EH (cell line): ENCODE results near the gene LRRC14B.

ENCODE experiments used
- DNase-seq: peaks from one replicate; pipeline ENCODE4 v3.0.0-alpha.2; 2015; ENCODE audit warnings: low read depth

Gene LRRC14B

DNA sequence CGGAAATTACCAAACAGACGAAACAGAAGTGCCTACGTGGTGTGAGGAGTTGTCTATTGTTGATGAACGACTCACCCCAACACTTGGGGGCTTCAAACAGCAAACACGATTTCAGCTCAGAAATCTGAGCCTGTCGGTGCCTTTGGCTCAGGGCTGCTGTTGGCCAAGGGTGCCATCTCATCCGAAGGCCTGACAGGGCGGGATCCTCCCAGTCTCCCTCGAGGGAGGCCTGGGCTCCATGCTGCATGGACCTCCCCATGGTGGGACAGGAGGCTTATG lies 1.3 kb downstream of the LRRC14B start:
- DNase-seq: no peak

DNA sequence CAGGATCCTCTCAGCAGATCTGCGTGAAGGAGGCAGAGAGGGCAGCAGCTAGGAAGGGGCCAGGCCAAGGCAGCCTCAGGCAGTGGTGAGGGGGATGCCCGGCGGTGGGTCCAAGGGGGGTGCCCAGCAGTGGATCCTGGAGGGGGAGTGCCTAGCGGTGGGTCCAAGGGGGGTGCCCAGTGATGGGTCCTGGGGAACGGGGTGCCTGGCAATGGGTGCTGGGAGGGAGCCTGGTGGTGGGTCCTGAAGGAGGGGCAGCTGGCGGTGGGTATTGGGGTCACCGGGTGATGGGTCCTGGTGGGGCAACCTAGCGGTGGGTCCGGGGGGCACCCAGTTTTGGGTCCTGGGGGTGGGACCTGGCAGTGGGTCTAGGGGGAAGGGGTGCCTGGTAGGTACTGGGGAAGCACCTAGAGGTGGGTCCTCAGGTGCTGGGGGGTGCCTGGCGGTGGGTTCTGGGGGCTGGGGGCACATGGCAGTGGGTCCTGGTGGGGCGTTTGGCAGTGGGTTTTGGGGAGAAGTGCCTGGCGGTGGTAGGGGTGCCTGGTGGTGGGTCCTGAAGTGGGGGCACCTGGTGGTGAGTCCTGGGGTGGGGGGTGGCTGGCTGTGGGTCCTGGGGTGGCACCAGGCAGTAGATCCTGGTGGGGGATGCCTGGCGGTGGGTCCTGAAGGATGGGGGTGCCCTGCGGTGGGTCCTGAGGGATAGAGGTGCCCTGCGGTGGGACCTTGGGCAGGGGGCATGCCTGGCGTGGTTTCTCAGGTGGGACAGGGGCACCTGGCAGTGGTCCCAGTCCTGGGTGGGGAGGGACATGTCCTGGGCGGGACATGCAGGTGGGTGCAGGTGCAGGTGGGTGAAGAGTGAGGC lies 1.9 kb downstream of the LRRC14B start:
- DNase-seq: no peak

DNA sequence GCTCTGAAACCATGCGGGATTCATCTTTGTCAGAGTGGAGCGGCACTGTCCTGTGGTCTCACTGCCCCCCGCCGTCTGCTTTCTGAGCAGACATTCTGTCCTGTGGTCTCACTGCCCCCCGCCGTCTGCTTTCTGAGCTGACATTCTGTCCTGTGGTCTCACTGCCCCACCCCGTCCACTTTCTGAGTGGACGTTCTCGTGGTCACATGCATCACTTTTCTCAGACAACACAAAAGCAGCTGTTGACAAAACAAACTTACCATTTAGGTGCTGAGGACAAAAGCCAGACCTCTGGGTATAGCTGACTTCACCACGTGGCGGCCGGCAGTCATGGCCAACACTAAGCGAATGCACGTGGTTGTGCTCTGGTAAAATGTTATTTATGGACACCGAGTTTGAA lies 2.8 kb downstream of the LRRC14B start:
- DNase-seq: no peak

DNA sequence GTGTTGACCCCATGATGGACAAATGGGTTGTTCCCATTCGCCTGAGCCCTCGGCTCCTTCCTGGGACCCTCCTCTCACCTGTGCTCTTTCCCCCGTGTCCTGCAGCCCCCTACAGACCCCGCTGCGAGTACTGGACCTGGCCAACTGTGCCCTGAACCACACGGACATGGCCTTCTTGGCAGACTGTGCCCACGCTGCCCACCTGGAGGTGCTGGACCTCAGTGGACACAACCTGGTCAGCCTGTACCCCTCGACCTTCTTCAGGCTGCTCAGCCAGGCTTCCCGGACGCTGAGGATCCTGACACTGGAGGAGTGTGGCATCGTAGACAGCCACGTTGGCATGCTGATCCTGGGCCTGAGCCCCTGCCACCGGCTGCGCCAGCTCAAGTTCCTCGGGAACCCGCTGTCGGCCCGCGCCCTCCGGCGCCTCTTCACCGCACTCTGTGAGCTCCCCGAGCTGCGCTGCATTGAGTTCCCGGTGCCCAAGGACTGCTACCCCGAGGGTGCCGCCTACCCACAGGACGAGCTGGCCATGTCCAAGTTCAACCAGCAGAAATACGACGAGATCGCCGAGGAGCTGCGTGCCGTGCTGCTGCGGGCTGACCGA lies 3.4 kb downstream of the LRRC14B start:
- DNase-seq: no peak

DNA sequence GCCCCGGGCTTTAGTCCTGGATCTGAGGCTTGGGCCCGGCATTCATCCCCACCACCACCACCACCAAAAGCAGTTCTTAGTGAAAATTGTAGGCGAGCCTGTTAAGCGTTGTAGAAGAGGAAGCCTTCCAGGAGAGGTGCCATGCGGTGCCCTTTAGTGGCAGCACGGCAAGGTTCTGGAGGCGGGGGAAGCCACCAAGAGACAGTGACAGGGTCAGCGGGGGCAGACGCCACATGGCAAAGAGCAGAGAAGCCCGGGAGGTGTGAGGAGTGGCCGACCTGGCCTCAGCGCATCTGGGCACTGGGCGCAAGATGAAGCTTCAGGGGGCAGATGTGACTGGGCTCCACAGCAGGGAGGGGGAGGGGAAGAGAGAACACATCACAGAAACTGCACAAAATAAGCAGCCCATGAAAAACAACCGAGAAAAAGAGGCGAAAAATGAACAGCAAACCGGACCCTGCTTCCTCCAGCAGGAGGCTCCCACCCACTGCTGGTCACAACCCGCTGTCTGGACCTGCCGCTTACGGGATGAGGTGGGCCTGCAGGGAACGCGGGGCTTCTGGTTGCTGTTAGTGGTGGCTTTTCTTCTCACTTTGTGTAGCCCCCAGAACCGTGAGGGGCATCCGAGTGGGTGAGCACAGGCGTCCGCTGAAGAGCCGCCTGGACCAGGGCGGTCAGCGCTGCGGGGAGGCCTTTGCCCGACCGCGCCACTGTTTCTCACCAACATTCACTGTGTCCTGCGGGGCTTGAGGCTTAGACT lies 4.3 kb downstream of the LRRC14B start:
- DNase-seq: no peak

DNA sequence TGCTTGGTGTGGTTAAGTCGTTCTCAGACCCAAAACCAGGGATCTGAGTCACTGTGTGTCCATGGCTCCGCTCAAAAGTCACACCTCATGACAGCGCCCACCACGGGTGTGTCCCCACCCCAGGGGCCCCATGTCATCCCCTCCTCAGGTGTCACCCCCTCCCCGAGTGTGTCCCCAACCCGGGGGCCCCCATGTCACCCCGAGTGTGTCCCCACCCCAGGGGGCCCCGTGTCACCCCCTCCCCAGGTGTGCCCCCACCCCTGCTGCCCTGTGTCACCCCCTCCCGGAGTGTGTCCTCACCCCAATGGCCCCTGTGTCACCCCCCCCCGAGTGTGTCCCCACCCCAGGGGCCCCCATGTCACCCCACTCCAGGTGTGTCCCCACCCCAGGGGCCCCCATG lies 5.1 kb downstream of the LRRC14B start:
- no peak for DNase-seq

DNA sequence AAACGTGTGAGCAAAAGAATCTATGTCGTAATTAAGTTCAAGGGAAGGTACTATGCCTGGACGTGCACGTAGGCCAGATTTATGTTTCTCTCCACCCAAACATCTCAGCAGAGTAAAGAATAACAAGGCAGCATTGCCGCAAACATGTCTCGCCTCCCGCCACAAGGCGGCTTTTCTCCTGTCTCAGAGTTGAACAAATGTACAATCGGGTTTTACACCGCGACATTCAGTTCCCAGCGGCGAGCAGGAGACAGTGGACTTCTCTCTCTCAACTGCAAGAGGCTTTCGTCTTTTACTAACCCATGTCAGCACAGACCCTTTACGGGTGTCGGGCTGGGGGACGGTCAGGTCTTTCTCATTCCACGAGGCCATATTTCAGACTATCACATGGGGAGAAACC lies 5.7 kb downstream of the LRRC14B start:
- DNase-seq: peak; percentile 47

DNA sequence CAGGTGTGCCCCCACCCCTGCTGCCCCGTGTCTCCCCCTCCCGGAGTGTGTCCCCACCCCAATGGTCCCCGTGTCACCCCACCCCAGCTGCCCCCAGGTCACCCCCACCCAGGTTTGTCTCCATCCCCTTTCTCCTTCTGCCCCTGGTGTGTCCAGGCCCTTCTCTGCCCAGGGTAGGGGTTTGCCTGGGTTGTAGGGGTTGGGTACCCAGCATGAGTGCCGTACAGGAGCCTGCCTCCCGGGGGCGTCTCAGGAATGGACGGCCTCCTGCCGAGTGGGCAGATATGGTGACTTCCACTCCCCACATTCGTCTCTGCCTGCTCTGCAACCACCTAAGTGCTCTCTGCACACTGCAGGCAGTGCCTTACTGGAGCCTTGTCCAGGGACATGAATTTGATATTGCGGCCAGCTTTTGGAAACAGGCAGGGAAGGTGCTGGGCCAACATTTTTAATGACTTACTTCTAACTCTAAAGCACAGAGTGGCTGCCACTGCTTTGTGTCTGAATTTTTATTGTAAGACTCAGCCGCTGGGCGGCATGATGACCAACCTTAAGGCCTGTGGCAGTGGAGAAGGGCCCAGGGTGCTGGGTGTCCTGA lies 6.7 kb downstream of the LRRC14B start:
- DNase-seq: no peak

DNA sequence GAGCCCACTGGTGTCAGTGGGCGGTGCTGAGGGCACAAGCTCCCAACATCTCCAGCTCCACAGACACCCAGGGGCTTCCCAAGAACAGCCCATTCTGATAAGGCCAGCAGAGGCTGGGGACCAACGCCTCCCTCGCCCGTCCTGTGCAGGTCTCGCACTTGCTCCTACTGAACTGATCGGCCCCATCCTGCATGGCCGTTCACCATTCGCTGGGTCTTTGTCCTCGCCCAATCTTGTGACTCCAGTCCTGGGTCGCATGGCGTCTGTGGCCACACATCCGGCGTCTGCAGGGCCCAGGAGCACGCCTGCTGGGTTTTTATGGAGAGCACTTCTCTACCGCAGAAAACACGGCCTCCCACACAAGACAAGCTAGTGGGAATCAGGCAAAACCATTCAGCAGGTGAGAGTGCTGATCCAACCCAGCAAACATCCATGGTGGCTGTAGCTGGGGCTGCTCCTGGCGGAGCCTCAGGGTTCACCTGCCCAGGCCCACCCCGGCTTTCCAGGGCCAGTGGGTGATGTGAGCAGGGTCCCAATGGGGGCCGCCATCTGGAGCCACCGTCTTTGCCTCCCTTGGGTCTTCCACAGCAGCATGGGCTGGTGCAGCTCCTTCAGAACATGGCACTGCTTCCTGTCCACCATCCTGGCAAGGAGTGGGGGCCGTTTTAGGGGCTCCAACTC lies 7.4 kb downstream of the LRRC14B start:
- no peak for DNase-seq

DNA sequence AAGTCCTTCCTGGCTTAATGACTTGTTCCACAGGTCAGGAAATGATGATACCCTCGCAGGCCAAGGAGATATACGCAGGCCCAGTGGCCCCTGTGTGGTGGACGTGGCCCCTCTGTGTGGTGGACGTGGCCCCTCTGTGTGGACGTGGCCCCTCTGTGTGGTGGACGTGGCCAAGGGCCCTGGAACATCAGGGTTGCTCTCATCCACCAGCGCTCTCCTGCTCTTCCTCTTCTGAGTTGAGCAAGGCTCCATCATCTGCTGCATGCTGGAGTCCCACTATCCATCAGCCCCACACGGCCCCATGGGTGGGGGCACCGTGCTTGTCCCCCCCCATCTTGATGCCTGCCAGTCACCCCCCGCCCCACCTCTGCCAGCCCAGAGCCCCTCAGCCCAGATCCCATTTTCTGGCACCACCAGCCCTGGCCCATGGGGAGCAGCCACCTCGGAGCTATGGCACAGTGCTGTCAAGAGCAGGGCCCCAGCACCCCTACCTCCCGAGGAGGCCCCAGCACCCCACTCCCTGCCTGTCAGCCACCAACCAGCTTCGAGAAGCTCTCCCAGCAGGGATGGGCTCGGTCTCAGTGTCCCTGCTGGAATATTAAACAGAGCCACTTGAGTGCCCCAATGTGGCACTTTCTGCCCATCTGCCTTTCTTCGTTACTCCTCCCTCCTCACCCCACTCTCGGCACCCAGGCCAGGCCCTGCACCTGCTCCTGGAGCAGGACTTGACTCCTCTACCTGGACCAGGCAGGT lies 8.1 kb downstream of the LRRC14B start:
- DNase-seq: no peak

DNA sequence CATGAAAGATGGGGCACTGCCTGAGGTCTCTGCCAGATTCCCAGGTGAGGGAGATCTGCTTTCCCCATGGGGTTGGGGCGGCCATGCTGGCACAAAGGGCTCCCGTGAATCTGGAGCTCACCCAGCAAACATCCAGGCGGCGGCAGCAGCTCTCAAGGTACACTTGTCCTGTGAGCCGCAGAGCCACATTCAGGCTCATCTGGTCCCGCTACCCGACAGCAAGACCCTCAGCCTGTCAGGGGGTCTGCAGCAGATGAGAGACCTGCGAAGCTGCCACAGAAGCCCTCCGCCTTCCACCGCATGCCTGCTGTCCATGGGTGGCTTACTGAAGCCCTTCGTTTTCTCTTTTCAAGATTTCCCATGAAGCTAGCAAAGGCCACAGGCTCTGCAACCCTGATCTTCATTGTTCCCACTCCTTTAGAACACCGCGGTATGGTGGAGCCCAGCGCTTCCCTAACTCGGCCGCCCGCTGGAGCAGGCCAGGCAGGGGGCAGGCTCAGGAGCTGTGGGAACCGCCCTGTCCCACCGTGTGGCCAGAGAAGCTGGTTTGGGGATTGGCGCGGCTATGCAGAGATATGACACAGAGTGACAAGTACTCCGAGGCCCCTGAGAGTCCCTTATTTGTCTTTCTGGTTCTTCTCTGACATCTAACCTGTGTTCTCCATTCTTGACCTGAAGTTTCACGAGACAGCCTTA lies 8.8 kb downstream of the LRRC14B start:
- no peak for DNase-seq

DNA sequence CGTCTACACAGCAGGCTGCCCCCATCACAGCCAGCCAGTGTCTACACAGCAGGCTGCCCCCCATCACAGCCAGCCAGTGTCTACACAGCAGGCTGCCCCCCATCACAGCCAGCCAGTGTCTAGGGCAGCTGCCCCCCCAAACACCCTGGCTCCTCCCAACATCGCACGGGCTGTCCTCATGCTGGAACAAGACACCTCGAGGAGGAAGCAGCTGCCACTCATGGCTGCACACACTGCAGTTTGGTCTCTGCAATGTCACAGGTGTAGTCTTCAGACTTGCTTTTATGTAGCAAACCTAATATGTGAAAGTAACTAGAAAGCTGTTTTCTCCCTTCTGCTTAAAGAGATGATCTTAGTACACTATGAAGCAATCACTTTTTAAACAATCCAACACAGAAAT lies 9.7 kb downstream of the LRRC14B start:
- no peak for DNase-seq

DNA sequence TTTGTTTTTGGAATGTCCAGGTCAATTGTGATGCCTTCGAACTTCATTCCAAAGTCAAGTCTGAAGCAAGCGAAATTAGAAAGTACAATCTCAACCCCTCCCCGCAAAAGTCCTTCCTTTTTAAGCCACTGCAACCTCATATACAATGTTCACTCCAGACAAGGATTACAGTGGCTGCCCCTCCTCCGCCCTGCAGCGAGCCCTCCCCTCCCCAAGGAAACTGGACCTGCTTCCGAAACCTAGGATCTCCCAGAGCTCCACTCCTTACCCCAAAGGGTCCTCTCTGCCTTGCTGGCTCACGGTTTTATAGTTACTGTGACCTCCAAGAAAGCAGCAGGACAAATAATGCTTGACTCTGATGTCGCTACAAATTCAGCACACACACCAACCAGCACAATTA lies 10.4 kb downstream of the LRRC14B start:
- DNase-seq: no peak

DNA sequence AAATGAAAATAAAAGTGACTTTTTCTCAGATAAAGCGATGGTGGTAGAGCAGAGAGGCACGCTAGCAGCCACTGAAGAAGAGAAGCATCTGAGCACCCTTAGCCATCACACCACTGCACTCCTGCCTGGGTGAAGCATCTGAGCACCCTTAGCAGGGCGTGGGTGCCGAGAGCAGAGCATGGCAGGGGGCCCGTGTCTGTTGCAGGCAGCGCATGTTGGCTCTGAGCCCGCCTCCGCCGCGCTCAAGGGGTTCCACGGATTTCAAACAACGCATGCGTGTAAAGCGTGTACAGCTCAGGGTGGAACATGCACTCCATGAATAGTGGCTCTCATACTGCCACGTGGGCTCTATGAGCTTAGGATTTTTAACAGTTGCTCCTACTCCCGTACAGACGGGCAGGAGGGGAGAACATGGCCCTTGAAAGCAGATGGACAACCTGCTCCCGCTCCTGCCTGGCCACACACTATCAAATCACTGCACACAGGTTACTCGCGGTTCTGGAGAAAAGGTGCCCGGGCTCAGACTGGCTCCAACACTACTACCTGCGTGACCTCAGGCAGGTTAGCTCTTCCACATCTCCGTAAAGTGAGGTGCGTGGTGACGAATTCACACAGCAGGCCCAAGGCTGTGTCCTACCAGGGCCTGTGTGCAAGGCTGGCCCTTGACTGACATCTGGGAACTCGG lies 12.1 kb downstream of the LRRC14B start:
- DNase-seq: no peak

DNA sequence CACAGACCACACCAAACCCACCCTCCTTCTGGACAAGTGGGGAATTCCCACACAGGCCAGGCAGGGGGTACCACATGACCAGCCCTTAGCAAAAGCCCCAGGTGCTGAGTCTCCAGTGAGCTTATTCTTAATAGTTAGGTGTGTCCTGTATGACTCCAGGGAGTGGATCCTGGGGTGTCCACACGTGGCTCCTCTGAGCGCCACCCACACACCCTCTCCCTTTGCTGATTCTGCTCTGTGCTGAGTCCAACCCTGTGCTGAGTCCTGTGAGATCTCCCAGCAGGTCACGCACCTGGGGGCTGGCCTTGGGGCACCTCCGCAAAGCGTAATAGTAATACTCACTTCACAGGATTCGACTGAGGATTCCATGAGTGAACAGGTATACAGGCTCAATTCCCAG lies 12.7 kb downstream of the LRRC14B start:
- no peak for DNase-seq

DNA sequence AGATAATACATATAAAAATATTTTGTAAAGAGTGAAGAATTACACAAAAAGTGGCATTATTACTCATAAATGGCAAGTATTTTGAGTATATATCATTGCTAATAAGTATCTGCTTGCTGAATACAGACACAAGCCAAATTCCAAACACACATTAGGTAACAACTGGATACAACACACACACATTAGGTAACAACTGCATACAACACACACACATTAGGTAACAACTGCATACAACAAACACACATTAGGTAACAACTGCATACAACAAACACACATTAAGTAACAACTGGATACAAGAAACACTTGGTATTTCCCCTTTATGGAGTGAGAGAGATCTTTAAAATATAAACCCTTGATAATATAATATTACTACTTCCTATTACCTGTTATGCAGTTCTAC lies 13.2 kb downstream of the LRRC14B start:
- no peak for DNase-seq

DNA sequence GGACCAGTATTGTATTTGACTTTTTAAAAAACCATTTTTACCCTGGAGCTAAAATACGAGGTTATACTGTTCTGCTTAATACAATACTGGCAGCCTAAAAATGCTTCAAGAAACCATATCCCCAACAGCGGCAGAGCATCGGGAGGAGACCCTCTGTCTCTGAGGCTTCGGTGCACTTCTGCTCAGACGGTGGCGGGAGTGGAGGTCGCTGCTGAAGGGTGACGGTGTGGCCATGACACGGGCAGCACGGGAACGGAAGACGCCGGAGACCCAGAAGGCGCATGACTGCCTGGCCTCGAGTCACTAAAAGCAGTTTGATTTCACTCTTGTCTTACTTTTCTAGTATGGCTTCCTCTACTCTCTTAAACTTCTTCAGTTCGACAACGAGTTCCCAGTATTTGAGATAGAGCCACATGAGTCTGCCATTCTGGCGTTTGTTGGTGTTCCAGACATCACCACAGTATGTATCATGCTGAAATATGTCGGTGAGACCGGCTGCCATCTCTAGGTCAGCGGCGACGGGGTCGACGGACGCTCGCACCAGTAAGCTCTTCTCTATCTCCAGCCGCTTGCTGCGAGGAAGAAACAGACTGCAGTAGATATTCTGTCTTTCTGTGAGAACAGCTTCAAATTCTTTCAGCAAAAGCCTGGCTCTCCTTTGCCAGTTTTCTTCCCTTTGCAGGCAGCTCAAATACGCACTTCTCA lies 13.8 kb downstream of the LRRC14B start:
- no peak for DNase-seq

DNA sequence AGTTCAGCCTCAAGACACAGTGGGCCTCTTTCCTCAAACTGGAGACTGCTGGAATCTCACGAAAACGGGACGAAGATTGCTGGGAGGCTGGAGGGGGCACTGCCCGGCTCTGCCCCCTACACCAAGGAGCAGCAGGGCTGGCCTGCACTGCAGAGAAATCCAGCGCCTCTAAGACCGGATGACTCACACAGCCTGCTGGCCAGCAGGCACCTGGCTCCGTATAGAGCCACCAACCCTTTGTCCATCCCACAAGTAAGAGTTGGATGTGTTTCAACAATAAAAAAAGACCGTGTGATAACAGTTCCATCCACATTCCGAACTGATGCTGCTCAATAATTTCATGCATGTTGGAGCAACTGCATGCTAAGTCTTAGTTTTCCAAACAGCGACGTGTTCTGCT lies 15.1 kb downstream of the LRRC14B start:
- DNase-seq: no peak

DNA sequence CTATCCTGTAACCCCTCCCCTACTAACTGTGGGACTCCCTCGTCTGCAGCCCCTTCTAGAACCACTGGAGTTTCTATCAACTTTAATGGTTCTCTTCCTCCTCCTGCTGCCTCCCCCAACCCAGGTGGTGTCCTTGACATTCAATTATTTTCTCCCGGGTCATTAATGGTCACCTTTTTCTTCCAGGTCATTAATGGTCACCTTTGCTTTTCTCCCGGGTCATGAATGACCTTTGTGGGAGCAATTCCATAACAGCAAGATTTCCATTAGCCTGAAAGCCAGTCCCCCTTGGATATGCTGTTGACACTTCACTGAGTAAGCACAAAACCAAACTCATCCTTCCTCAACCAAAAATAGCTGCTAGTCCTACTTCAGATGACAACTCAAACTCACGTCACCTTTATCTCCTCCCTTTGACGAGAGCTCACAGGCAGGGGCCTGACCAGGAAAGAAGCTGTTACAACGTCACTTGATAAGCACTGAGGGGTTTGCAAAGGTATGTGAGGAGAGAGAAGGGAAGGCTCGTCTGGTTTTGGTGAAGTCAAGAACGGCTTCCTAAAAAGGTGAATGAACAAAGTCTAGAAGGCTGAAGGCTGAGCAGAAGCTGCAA lies 15.7 kb downstream of the LRRC14B start:
- no peak for DNase-seq
